Measurements from ENCODE around the gene USP8.
"Not testable (repeated sequence)": the region's sequence is repeated elsewhere in the genome, so short reads cannot be mapped to it uniquely, and the experiment has no call there.

USP8 gene

GRCh38 chr15:50414624-50415023 is 9.6 kb upstream of the USP8 start:
- Histone ChIP-seq H3K9me3 (ENCODE audit: control insufficient read depth, low read length) (no peaks in the 10 kb centered on the region), H3K4me1 (ENCODE audit: control insufficient read depth, insufficient read depth, low read length) (no peaks in the 10 kb centered on the region), H3K27me3 (ENCODE audit: control insufficient read depth, insufficient read depth, low read length, poor library complexity, severe bottlenecking) (no peaks in the 10 kb centered on the region), H3K4me3 (ENCODE audit: insufficient read depth, low read depth, low read length) (no peak overlapping the region), H3K36me3 (ENCODE audit: control insufficient read depth, insufficient read depth, low read length) (no peaks in the 10 kb centered on the region), H3K27ac (ENCODE audit: insufficient read depth, low read depth, low read length, poor library complexity, severe bottlenecking) (no peak overlapping the region)
- WGBS, 2 experiments, result 90 to 99% methylated on average over 2 of the region's 2 CpGs

DNA sequence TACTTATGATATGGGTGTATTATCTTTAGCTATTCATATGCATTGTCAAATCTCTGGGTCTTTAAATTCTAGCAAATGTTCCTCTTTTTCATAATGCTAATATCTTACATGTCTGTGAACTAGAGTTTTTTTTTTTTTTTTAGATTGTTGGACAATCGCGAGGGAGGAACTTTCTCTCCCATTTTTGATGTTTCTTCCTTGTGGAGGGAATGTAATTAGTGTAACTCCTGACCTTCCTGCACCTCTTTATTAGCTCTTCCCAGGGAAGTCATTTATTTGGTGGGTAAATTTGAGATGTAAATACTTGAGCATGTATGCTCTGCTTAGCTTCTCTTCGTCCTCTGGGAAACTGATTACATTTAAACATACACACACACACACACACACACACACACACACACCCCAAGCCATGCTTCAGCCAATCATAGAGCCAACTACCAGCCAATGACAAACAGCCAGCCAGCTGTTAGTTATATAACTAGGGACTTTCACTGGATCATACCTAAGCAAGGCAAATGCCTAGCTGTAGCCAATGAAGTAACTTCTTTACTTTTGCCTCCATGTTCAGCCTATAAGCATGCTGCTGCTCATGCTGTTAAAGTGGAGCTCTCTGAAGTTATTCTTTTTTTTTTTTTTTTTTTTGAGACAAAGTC is 8.3 kb upstream of the USP8 start:
- no peaks in the 10 kb centered on the region for H3K9me3 ChIP-seq (ENCODE audit: control insufficient read depth, low read length)
- H3K36me3 ChIP-seq (ENCODE audit: control insufficient read depth, insufficient read depth, low read length), result no peaks in the 10 kb centered on the region
- H3K4me1 ChIP-seq (ENCODE audit: control insufficient read depth, insufficient read depth, low read length), result no peaks in the 10 kb centered on the region
- no peak overlapping the region for H3K4me3 ChIP-seq (ENCODE audit: insufficient read depth, low read depth, low read length)
- no peak overlapping the region for H3K27ac ChIP-seq (ENCODE audit: insufficient read depth, low read depth, low read length, poor library complexity, severe bottlenecking)
- 75 to 96% methylated on average over 1 to 3 of the region's 3 CpGs for WGBS, 2 experiments
- no peaks in the 10 kb centered on the region for H3K27me3 ChIP-seq (ENCODE audit: control insufficient read depth, insufficient read depth, low read length, poor library complexity, severe bottlenecking)

DNA sequence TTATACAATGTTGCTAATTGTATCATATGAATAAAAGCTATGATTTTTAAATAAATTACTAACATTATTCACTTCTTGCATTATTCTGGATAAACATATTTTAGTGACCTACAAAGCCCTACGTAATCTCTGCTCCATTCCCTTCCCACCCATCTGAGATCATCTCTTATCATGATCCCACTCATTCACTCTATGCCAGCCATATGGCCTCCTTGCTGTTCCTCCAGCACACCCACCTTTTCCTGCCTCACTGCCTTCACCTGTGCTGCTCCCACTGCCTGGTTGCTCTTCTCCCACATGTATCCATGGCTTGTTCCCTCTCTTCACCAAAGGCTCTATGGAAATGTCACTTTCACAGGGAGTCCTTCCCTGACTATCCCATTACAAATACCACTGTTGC is 7.3 kb upstream of the USP8 start:
- no peak overlapping the region for H3K4me3 ChIP-seq (ENCODE audit: insufficient read depth, low read depth, low read length)
- WGBS, 2 experiments, result 95 to 96% methylated on average over 1 of the region's 1 CpG
- no peaks in the 10 kb centered on the region for H3K36me3 ChIP-seq (ENCODE audit: control insufficient read depth, insufficient read depth, low read length)
- H3K27ac ChIP-seq (ENCODE audit: insufficient read depth, low read depth, low read length, poor library complexity, severe bottlenecking), result no peak overlapping the region
- no peaks in the 10 kb centered on the region for H3K9me3 ChIP-seq (ENCODE audit: control insufficient read depth, low read length)
- H3K4me1 ChIP-seq (ENCODE audit: control insufficient read depth, insufficient read depth, low read length), result no peaks in the 10 kb centered on the region
- no peaks in the 10 kb centered on the region for H3K27me3 ChIP-seq (ENCODE audit: control insufficient read depth, insufficient read depth, low read length, poor library complexity, severe bottlenecking)

GRCh38 chr15:50418041-50418583 is 6.1 kb upstream of the USP8 start:
- Histone ChIP-seq H3K27me3 (ENCODE audit: control insufficient read depth, insufficient read depth, low read length, poor library complexity, severe bottlenecking) (no peaks in the 10 kb centered on the region), H3K4me1 (ENCODE audit: control insufficient read depth, insufficient read depth, low read length) (no peaks in the 10 kb centered on the region), H3K4me3 (ENCODE audit: insufficient read depth, low read depth, low read length) (no peak overlapping the region), H3K9me3 (ENCODE audit: control insufficient read depth, low read length) (no peaks in the 10 kb centered on the region), H3K27ac (ENCODE audit: insufficient read depth, low read depth, low read length, poor library complexity, severe bottlenecking) (no peak overlapping the region), H3K36me3 (ENCODE audit: control insufficient read depth, insufficient read depth, low read length) (no peaks in the 10 kb centered on the region)
- 92 to 95% methylated on average over 9 of the region's 9 CpGs for WGBS, 2 experiments

DNA sequence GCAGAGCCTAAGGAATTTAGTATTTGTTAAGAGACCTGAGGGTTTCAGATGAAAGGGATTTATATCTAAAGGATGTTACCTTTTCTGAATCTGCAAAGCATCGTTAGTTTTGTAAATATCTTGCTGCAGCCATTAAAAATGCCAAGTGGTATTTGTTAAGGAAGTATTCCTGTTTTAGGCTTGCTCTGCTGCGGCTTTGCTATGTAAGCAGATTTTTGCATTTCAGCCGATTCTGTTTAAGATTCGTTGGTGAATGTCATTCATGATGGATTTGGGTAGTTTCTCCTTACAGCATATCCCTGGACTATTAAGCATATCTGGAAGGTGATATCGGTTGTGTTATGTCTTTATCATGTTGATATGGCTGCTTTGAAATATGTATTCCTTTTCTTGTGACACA is 1.0 kb downstream of the USP8 start:
- peak overlapping the region; percentile 98 for H3K4me3 ChIP-seq (ENCODE audit: insufficient read depth, low read depth, low read length)
- no peaks in the 10 kb centered on the region for H3K27me3 ChIP-seq (ENCODE audit: control insufficient read depth, insufficient read depth, low read length, poor library complexity, severe bottlenecking)
- H3K27ac ChIP-seq (ENCODE audit: insufficient read depth, low read depth, low read length, poor library complexity, severe bottlenecking), result no peak overlapping the region
- H3K36me3 ChIP-seq (ENCODE audit: control insufficient read depth, insufficient read depth, low read length), result no peaks in the 10 kb centered on the region
- H3K9me3 ChIP-seq (ENCODE audit: control insufficient read depth, low read length), result no peaks in the 10 kb centered on the region
- no peaks in the 10 kb centered on the region for H3K4me1 ChIP-seq (ENCODE audit: control insufficient read depth, insufficient read depth, low read length)
- WGBS, 2 experiments, result 57 to 59% methylated on average over 5 of the region's 5 CpGs

DNA sequence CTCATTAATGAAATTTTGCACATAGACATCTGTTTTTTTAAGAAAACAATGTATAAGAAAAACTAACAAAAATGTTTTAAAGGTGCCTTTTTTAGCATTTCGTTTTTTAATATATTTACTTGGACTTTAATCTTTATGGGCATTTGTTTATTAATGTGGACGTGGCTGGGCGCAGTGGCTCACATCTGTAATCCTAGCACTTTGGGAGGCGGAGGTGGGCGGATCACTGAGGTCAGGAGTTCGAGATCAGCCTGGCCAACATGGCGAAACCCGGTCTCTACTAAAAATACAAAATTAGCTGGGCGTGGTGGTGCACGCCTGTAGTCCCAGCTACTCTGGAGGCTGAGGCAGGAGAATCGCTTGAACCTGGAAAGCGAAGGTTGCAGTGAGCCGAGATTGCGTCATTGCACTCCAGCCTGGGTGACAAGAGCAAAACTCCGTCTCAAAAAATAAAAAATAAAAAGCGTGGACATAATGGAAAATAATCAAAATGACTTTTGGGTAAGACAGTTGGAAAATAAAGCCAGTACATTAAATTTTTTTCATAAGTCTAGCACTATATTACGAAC is 1.6 kb downstream of the USP8 start:
- H3K9me3 ChIP-seq (ENCODE audit: control insufficient read depth, low read length); H3K27ac ChIP-seq (ENCODE audit: insufficient read depth, low read depth, low read length, poor library complexity, severe bottlenecking); H3K4me1 ChIP-seq (ENCODE audit: control insufficient read depth, insufficient read depth, low read length); H3K27me3 ChIP-seq (ENCODE audit: control insufficient read depth, insufficient read depth, low read length, poor library complexity, severe bottlenecking); H3K36me3 ChIP-seq (ENCODE audit: control insufficient read depth, insufficient read depth, low read length): not testable (repeated sequence)
- 95% methylated on average over 15 to 16 of the region's 17 CpGs for WGBS, 2 experiments
- H3K4me3 ChIP-seq (ENCODE audit: insufficient read depth, low read depth, low read length), result peak overlapping the region; percentile 98

DNA sequence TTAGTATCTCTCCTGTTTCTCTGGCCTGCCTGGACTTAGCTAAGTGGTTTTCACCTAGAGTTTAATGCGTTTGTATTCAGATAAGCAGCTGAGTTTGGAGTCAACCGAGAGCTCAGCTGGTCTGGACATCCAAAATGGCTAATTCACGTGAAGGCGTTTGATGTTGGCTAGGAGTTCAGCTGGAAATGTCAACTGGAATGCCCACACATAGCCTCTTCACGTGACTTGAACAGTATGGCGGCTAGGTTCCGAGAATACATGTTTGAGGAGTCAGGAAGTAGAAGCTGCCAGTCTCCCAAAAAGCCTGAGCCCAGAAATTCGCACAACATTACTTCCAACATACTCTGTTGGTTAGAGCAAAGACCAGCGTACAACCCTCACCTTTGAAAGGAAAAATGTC is 2.2 kb downstream of the USP8 start:
- 94% methylated on average over 9 of the region's 9 CpGs for WGBS, 2 experiments
- no peaks in the 10 kb centered on the region for H3K9me3 ChIP-seq (ENCODE audit: control insufficient read depth, low read length)
- H3K27ac ChIP-seq (ENCODE audit: insufficient read depth, low read depth, low read length, poor library complexity, severe bottlenecking), result no peak overlapping the region
- no peaks in the 10 kb centered on the region for H3K4me1 ChIP-seq (ENCODE audit: control insufficient read depth, insufficient read depth, low read length)
- no peaks in the 10 kb centered on the region for H3K36me3 ChIP-seq (ENCODE audit: control insufficient read depth, insufficient read depth, low read length)
- H3K27me3 ChIP-seq (ENCODE audit: control insufficient read depth, insufficient read depth, low read length, poor library complexity, severe bottlenecking), result no peaks in the 10 kb centered on the region
- no peak overlapping the region for H3K4me3 ChIP-seq (ENCODE audit: insufficient read depth, low read depth, low read length)

DNA sequence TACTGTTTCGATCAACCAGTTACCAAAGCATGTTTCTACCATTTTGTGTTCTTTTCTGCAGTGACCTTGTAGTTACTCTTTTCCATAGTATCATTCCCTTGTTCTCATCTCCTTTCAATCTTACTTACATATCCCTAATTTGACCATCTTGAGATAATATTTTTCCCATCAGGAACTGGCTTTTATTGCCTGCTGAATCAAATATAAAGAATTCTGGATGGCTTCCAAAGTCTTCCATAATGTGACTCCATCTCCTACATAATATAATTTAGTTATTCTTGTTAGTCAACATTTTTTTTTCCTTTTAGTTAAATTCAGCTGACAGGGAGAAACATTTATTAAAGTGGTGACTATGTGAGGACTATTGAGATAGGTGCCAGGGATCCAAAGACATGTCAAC is 7.0 kb downstream of the USP8 start:
- Histone ChIP-seq H3K36me3 (ENCODE audit: control insufficient read depth, insufficient read depth, low read length) (no peaks in the 10 kb centered on the region), H3K4me1 (ENCODE audit: control insufficient read depth, insufficient read depth, low read length) (no peaks in the 10 kb centered on the region), H3K9me3 (ENCODE audit: control insufficient read depth, low read length) (no peaks in the 10 kb centered on the region), H3K4me3 (ENCODE audit: insufficient read depth, low read depth, low read length) (no peak overlapping the region), H3K27me3 (ENCODE audit: control insufficient read depth, insufficient read depth, low read length, poor library complexity, severe bottlenecking) (no peaks in the 10 kb centered on the region), H3K27ac (ENCODE audit: insufficient read depth, low read depth, low read length, poor library complexity, severe bottlenecking) (no peak overlapping the region)
- 100% methylated on average over 1 of the region's 1 CpG for WGBS, 2 experiments

DNA sequence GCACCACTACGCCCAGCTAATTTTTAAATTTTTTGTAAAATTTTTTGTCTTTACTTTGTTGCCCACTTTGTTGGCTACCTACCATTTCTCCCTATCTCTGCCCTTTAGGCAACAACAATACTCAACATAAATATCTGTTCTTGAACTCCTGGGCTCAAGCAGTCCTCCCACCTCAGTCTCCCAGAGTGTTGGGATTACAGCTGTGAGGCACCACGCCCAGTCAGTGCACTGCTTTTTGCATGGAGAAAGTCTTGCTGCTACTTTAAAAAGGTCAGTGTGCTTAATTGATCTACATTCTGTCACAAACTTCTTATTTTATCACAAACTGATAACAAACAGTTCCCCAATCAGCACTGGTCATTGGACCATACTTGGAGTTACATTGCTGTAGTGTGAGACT is 8.0 kb downstream of the USP8 start:
- H3K4me3 ChIP-seq (ENCODE audit: insufficient read depth, low read depth, low read length), result no peak overlapping the region
- no peak overlapping the region for H3K27ac ChIP-seq (ENCODE audit: insufficient read depth, low read depth, low read length, poor library complexity, severe bottlenecking)
- 95 to 97% methylated on average over 2 of the region's 2 CpGs for WGBS, 2 experiments
- no peaks in the 10 kb centered on the region for H3K36me3 ChIP-seq (ENCODE audit: control insufficient read depth, insufficient read depth, low read length)
- no peaks in the 10 kb centered on the region for H3K27me3 ChIP-seq (ENCODE audit: control insufficient read depth, insufficient read depth, low read length, poor library complexity, severe bottlenecking)
- H3K4me1 ChIP-seq (ENCODE audit: control insufficient read depth, insufficient read depth, low read length), result no peaks in the 10 kb centered on the region
- no peaks in the 10 kb centered on the region for H3K9me3 ChIP-seq (ENCODE audit: control insufficient read depth, low read length)

- Histone ChIP-seq H3K9me3 (ENCODE audit: control insufficient read depth, low read length) (no peaks in the 10 kb centered on the region), H3K36me3 (ENCODE audit: control insufficient read depth, insufficient read depth, low read length) (peaks cover 10% of the 10 kb centered on the region), H3K27me3 (ENCODE audit: control insufficient read depth, insufficient read depth, low read length, poor library complexity, severe bottlenecking) (no peaks in the 10 kb centered on the region), H3K4me1 (ENCODE audit: control insufficient read depth, insufficient read depth, low read length) (no peaks in the 10 kb centered on the region), H3K27ac (ENCODE audit: insufficient read depth, low read depth, low read length, poor library complexity, severe bottlenecking) (no peak overlapping the region), H3K4me3 (ENCODE audit: insufficient read depth, low read depth, low read length) (no peak overlapping the region)
- WGBS, 2 experiments, result 93 to 94% methylated on average over 2 of the region's 2 CpGs
These were observed 11.6 kb downstream of the USP8 start for GRCh38 chr15:50435772-50436171.
